HG03565 (cell line): ENCODE measurements around the gene RIN3.

Experiments used
- ATAC-seq: cut with Tn5 transposase; IDR thresholded peaks from one replicate; pipeline ENCODE4 v1.9.1; 2021; ENCODE audit warnings: mild to moderate bottlenecking, moderate library complexity; ENCODE audit not compliant: unreplicated experiment

RIN3 gene

DNA sequence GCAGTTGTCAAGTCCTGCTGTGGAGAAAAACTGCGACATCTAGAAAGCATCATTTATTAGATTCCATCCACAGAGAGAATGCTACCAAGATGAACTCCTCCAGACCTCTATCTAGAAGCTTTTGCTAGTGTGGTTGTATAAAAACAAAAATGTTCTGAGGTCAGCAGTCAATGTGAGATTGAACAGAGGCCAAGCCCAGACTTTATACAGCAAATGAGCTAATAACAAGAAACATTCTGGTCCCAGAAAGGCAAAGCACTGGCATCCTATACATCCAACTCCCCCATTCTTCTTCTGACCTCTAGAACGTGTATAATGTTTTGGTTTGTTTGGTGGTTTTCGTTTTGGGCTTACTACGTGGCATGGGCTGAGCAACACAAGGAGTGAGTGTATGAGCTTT is 26.7 kb upstream of the RIN3 start:
- ATAC-seq = no peak

DNA sequence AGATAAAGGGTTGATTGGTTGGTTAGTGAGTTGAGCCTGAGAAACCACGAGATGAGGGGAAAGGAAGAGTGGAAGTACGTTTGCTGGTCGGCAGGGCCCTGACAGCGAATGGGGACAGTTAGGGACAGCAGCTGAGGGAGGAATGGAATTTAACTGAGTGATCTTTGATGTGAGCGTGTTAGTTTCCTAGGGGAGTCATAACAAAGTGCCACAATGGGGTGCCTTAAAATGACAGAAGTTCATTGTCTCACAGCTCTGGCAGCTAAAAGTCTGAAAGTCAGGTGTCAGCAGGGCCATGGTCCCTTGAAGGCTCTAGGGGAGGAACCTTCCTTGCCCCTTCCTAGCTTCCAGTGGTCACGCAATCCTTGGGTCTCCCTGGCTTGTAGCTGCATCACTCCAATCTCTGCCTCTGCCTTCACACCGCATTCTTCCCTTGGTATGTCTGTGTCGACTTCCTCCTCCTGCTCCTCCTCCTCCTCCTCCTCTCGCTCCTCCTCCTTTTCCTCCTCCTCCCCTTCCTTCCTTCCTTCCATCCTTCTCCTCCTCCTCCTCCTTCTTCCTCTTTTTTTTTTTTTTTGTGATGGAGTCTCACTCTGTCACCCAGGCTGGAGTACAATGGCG is 26.0 kb upstream of the RIN3 start:
- ATAC-seq = no peak

DNA sequence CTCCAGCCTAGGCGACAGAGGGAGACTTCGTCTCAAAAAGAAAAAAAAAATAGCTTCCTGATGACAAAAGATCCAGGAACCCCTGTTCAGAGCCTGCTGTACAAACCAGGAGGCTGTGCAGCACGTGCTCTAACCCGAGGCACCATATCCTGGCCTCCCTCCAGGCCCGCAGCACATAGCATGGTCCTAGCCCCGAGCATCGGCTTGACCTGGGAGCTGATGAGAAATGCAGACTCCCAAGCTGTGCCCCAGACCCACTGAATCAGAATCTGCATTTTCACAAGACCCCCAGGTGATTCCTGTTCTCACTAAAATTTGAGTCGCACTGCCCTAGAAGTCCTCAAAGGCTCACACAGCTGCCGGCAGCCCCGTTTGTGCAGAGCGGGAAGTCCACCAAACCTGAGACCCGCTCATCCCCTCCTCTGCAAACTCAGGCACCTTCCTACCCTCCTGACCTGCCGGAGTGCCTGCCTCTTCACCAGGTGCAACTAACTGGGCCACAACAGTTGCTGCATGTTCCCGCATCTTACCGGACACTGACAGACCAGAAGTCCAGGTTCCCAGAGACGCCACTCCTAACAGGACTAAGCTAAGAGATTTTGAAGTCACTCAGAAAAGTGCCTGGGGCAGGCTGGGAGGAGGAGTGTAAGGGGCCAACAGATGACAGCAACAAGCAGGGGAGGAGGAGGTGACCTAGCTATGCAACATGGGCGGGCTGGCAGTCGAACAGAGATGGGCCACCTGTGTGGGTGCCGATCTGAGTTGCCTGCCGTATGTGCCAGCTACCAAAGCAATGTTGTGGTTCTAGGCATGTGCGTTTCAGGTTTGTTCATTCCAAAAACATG is 24.0 kb upstream of the RIN3 start:
- no peak for ATAC-seq

DNA sequence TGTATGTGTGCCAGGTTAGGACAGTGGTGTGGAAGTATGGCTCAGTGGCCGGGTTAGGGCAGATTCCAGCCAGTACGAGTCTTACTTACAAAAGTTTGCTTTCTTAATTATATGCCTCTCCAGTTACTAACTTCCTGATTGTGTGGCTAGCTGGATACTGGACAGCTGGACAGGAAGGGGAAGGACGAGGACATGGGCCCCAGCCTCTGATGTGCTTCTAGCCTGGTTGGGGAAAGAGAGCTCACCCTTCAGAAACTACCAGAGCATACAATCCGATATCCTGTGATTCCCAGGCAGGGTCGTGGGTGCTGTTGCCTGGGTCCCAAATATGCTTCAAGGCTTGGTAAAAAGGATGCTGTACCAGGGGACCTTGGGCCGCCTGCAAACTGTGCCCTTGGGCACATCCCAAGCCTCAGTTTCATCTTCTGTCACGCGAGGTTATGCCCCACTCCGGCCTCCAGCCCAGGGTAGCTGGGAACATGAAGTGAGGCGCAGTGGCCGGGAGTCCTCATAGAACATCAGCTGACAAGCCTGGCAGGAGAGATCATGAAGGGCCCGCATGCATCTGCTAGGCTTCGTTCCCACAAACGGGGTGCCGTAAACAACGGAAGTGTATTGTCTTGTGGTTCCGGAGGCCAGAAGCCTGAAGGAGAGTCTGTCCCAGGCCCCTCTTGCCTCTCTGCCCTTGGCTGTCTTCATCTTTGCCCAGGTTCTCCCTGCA is 23.2 kb upstream of the RIN3 start:
- ATAC-seq = no peak

DNA sequence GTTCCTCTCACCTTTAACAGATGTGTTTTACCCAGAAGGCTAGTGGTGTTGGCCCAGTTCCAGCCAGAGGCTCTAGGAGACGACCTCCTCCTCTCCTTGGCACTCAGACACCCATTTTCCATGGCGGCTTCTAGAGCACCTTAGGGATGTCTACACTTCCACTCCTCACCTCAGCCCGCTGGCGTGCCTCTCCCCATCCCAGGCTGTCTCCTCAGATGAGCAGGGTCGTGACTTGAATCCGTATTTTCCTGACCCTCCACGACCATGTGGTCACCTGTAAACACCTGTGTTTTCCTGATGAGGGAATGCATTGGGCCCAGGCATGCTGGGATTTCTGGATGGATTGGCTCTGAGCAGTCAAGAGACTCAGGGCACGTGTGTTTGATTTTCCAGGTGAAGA is 21.8 kb upstream of the RIN3 start:
- no peak for ATAC-seq

DNA sequence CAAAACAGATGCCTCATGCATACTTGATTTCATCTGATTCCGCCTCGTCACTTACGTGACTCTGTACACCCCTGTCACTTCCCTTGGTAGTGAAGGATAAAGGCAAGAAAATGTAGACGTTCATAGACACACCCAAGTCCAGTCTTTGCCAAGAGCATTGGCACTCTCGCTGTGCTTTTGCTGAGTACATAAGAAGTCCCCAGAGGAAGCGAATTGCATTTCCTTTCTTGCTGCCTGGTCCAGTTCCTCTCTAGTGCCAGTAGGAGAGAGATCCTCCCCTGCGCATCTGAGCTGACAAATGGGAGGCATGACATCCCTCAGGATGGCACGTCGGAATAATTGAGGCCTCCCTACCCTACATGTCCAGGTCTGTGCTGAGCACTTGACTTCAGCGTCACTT is 21.3 kb upstream of the RIN3 start:
- no peak for ATAC-seq

DNA sequence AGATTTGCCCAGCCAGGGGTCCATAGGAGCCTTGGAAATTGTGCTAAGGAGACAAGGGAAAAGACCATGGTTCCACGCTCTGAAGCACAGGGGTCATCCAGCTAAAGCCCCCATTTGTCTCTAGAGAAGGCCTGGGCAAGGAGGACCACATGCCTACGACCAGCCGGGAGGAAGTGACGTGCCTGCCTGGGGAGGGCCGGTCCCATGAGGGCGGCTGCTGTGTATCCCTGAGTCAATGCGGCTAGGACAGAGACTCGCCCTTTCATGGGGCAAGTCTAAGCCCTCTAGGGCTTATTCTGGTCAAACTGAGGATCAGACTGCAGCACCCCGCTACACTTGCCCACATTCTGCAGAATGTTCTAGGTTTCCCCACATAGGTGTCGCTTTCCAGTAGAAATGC is 20.6 kb upstream of the RIN3 start:
- no peak for ATAC-seq

DNA sequence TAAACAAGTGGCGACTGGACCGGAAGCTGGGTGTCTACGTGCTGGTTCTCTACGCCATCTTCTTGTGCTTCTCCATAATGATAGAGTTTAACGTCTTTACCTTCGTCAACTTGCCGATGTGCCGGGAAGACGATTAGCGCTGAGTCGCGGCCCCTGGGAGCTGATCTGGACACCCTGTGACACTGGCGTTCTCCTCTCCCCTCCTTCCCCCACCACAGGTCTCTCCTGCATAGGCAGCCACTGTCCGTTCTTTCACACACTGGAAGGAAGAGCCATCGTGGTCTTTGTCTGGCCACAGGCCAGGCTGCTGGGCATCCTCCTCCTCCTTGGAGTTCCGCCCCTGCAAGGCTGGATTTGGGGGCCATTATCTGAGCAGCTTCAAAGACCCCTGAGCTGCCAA is 20.1 kb upstream of the RIN3 start:
- no peak for ATAC-seq

DNA sequence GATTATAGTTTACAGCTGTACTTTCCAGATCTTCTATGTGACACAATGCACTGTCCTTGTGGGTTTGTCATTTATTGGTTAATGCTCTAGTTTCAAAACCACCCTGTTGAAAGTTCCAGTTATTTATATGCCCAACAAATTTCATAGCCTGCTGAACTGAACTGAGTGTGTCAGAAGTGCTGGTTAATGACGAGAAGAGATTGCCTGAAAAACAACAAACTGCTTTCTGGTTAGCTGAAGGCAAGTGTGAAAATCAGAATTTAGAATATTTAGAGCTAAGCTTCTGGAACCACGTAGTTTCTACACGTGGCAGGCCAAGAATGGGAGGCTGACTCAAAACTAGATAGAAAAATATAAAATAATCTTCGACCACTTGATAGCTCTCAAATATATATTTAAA is 19.1 kb upstream of the RIN3 start:
- no peak for ATAC-seq

DNA sequence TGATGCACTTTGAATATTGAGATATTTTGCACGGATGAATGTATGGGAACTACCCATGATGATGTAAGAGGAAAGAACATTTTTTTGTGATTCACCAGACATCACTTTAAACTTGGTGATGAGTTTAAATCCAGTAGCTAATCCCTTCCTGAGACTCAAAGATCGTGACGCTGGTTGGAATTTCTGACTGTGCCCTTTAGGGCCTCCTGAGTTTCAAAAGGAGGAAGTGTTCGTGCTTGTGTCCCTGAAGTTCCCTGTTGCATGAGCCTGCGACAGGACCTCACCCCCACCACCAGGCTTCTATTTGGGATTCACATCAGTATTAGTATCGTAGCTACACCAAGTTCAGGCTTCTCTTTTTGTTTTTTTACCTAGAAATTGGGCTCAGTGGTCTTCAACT is 18.6 kb upstream of the RIN3 start:
- no peak for ATAC-seq

DNA sequence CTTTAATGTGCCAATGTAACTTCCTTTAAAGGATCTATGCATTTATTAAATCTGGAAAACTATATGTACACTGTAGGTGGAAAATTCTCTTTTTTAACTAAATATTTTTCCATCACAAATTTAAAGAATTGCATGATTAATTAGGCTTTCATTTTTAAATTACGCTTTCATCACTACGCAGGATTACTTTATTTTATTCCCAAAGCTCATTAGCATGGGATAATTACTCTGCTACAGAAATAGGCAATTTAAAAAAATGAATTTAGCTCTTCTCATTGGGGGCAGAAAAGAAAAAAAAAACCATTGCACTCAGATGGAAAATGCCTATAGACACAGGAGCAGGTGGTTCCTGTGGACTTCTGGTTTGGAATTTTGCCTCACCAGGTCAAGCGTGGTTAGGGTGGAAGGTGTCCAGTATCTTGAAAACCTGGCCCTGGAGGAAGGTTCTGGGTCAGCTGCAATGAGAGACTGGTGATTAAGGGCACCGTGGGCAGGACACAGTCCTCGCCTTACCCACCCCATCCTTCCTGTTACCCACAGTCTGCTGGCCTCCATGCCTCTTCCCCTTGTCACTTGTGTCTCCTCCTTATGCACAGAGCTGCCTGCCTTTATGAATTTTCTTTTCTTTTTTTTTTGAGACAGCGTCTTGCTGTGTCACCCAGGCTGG is 17.3 kb upstream of the RIN3 start:
- ATAC-seq = no peak

DNA sequence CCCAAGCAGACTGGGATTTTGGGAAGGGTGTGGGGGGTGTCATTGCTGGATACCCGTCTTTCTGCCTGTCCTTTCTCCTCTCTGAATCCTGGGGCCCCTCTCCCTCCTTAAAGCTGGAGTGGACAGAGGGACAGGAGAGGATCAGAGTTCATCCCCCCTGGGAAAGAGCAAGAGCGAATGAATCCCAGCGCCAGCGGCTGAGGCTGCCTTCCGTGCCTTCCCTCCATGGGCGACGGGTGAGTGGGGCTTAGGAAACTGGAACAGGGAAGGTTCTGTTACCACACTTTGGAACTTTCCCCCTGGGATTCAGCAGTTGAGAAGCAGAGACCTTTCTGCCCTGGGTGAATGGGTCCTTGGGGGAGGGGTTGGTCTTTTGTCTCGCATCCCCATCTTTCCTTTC is 16.2 kb upstream of the RIN3 start:
- ATAC-seq = no peak

DNA sequence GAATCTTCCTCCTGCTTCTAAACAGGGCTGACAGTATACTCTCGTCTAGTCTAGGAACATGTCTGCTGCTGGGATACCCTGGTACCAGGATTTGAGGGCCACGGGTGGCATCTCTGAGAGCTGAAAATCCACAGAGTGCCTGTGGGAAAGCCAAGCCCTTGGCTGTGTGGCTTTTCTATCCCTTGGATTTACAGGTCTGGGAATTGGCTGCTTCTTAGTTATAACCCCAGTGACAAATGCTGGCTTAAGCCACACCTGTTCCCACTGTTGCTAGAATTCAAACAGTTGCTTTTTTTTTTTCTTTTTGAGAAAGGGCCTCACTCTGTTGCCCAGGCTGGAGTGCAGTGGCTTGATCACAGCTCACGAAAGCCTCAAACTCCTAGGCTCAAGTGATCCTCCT is 14.3 kb upstream of the RIN3 start:
- no peak for ATAC-seq

DNA sequence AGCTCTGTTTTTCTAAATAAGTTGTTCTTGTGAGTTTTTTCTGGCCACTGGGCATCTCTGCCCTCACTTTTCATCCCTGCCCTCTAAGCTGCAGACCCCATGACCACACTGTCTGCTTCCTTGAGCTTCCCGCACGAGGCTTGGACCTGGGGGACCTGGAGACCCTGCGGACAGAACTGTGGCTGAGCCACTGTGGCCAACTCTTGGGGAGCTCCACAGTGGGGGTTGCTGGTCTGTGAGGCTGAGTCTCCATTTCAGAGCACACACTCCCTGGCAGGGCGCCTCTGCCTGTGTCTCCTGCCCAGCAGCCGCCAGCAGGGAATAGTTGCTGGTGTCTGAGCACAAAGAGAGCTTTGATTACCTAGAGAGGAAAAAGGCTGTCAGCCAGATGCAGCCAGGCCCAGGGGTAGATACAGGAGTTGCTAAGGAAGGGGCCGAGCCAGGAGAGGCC is 13.1 kb upstream of the RIN3 start:
- ATAC-seq = no peak

DNA sequence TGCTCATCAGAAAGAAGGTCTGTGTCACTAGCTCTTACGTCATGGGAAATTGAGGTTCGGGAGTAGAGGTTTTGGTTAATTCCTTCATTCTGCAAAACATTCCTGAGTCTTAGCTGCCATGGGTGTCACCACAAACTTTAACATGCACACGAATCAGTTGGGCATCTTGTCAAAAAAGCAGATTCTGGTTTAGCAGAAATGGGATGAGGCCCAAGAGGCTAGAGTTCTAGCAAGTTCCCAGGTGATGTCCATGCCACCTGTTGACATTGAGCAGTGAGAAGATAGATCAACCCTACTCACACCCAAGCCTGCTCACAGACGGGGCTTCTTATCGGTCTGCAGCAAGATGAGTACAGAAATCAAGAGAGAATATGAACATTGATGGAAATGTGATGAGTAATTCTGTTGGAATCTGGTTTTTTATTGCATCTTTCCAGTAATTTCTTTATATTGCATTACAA is 11.7 kb upstream of the RIN3 start:
- ATAC-seq = no peak

DNA sequence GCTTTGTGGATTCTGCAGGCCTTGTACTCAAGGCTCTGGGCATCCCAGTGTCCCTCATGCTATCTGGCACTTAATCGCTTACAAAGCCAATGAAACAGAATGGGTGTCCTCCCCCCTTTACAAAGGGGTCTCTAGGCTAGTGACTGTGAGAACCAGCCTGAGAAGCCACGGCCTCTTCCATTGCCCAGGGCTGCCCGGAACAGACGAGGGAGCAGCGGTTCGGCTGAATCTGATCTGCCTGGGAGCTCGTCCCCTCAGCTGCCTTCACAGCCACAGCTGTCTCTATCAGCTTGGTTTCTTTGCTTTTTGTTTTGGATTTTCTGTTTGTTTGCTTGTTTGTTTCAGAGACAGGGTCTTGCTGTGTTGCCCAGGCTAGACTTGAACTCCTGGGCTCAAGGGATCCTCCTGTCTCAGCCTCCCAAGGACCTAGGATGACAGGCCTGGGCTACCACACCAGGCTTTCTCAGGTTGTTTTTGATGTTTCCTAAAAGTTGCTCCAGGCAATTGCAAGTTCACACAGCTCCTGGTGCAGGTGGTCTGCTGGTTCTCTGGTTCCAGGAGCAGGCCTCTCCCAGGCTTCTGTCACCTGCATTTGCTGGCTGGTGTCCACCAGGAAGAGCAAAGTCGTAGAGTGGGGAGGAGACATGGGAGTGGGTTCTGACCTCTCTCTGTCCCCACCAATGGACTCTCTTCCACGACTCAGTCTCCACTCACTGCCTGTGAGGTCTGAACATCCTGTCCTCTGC is 10.9 kb upstream of the RIN3 start:
- no peak for ATAC-seq

DNA sequence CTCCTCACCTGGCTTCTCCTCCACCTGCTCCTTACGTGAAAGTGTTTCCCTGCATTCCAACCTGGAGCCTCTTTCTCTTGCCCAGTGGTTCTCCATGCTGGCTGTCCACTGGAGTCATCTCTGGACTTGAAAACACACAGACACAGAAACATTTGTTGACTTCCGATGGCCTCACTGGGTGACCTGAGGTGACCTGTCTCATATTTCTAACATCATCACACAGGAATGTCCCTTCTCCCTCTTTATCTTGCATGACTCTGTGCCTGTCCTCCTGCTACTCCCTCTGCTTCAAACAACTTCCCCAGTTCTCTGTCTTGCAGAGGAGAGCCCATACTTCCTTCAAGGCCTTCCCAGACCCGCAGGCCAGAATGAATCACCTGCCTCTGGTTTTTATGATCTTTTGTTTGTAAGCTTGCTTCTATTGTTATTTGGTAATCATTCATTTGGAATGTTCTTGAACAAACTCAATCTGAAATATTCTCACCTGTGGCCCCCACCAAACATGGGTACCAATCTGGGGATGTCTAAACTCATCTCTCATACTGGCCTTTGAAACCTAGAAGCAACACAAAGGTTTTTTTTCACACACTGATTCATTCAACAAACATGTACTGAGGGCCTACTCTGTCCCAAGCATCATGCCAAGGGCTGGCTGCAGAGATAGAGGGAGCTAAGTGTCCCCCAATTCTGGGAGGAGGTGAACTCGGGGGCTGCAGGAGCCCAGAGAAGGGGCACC is 9.7 kb upstream of the RIN3 start:
- ATAC-seq = no peak

DNA sequence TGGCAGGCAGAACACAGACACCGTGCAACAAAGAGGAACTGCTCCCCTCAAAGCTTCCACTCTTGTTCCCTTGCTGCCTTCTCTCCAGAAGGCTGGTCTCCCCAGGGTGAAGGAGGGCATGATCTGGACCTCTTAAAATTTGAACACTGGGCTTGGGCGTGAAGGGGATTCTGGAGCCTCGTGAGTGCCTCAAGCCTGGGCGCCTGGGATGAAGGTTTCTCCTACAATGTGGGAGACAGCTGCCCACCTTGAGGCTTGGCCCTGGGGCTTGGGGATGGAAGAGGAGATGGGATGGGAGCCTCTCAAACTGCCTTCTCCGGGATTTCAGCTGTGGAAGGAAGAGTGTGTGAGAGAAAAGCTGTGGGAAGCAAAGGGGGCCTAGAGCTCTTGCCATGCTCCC is 7.8 kb upstream of the RIN3 start:
- ATAC-seq = no peak

DNA sequence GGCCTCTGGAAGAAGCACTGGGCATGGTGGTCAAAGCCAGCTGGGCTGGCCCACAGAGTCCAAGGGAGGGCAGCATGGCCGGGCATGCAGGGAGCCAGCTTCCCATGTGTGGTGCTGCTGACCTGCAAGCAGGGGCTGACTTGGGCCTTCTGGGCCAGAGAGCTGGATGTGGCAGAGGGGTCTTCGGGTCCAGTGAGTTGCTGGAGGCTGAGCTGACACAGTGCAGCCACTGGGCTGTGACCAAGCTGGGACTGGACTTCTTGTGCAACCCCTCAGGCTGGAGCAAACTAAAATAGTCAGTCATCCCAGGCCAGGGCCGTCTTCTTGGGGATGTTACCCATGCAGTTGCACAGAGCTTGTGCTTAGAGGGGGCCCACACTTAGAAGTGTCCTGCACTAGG is 7.3 kb upstream of the RIN3 start:
- ATAC-seq = no peak

DNA sequence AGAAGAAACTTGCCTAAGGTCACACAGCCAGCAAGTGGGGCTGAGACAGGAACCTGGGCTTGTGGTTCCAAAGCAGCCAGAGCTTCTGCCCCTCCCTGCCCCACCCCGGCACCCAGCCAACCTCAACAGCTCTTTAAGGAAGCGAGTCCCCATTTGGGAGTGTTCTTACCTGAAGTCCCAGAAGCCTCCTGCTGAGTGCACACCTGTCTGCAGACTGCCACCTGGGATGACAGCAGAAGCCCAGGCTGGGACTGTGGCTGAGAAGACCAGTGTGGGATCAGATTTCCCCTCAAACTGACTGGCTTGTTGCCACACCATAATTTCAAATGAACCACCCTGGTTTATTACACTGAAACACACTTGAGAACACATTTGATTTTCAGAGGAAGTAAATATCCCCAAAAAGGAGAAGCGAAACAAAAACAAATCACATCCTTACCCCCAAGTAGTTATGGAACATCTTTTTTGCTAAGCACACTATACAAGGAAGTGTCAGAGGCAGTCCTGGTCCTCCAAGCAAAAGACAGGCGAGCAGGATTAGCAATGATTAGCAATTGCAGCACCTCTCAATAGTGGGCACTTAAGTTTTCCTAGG is 6.3 kb upstream of the RIN3 start:
- ATAC-seq = no peak
